WTC11 (cell line): ENCODE results near the gene CARHSP1. TPM values are rescaled to one million over a fixed set of nuclear protein-coding genes. Genes with fewer than 3 reads are reported as not detected.

Experiments used
- ATAC-seq: fragments of 200-7000 bp; cut with Tn5 transposase; 2 replicates; pipeline ENCODE4 v1.10.0; 2021; ENCODE audit warnings: mild to moderate bottlenecking, moderate library complexity
- CTCF ChIA-PET: fragments of 300-600 bp; sonication (Branson Sonifier 250); formaldehyde crosslinking; loops from one replicate; lab custom pipeline; 2021; ENCODE audit warnings: antibody characterized with exemption; lab: Charles Lee
- POLR2A ChIA-PET: fragments of 350-600 bp; sonication (Branson Sonifier 250); formaldehyde crosslinking; loops from one replicate; lab custom pipeline; 2021; ENCODE audit warnings: antibody characterized with exemption; lab: Charles Lee
- DNase-seq: peaks from one replicate; pipeline ENCODE4 v3.0.0; 2021; ENCODE audit warnings: low spot score
- H3K27ac Mint-ChIP-seq: 2 replicates; pipeline ENCODE4 v1.8.0; 2021; ENCODE audit warnings: mixed read lengths
- H3K27me3 Mint-ChIP-seq: 2 replicates; pipeline ENCODE4 v1.8.0; 2021; ENCODE audit warnings: low read depth, mild to moderate bottlenecking, moderate library complexity, mixed read lengths
- H3K36me3 Mint-ChIP-seq: 2 replicates; pipeline ENCODE4 v1.8.0; 2021; ENCODE audit warnings: mixed read lengths
- H3K4me1 Mint-ChIP-seq: 2 replicates; pipeline ENCODE4 v1.8.0; 2022; ENCODE audit warnings: mixed read lengths
- H3K4me3 Mint-ChIP-seq: 2 replicates; pipeline ENCODE4 v1.8.0; 2021; ENCODE audit warnings: mild to moderate bottlenecking, moderate library complexity, mixed read lengths
- H3K9me3 Mint-ChIP-seq: 2 replicates; pipeline ENCODE4 v1.8.0; 2021; ENCODE audit warnings: mixed read lengths
- CBFB ChIP-seq: sonication (generic); formaldehyde crosslinking; IDR thresholded peaks from 2 replicates; pipeline ENCODE4 v1.8.1; 2022; ENCODE audit warnings: mild to moderate bottlenecking, low read depth, missing genetic modification reagents
- IRF2 ChIP-seq: sonication (generic); formaldehyde crosslinking; IDR thresholded peaks from 2 replicates; pipeline ENCODE4 v1.8.0; 2022; ENCODE audit warnings: low read depth, missing genetic modification reagents, borderline replicate concordance
- OVOL2 ChIP-seq: fragments of 250-450 bp; sonication (Bioruptor Pico); IDR thresholded peaks from 2 replicates; pipeline ENCODE4 v1.9.0; 2021; ENCODE audit warnings: mild to moderate bottlenecking, borderline replicate concordance
- SMAD3 ChIP-seq: sonication (generic); formaldehyde crosslinking; IDR thresholded peaks from 2 replicates; pipeline ENCODE4 v1.8.0; 2022; ENCODE audit warnings: missing genetic modification reagents, mild to moderate bottlenecking, borderline replicate concordance
- total RNA-seq: library from RNA; stranded (reverse); gene quantifications from 3 replicates; pipeline ENCODE4 v1.2.3, GENCODE V29; 2021
- TF ChIP-seq, protein P1 (sequence below): sonication (generic); formaldehyde crosslinking; IDR thresholded peaks from 2 replicates; pipeline ENCODE4 v1.8.0; 2022; ENCODE audit warnings: missing genetic modification reagents
- TF ChIP-seq, protein P2 (sequence below): fragments of 250-450 bp; sonication (Bioruptor Pico); conservative IDR thresholded peaks from 2 replicates; pipeline ENCODE4 v1.9.0; 2021; ENCODE audit warnings: mild to moderate bottlenecking
- TF ChIP-seq, protein P3 (sequence below): sonication (generic); formaldehyde crosslinking; IDR thresholded peaks from 2 replicates; pipeline ENCODE4 v1.8.0; 2022; ENCODE audit warnings: mild to moderate bottlenecking, missing genetic modification reagents
- TF ChIP-seq, protein P4 (sequence below): sonication (generic); formaldehyde crosslinking; IDR thresholded peaks from 2 replicates; pipeline ENCODE4 v1.8.0; 2022; ENCODE audit warnings: mild to moderate bottlenecking, missing genetic modification reagents
- TF ChIP-seq, protein P5 (sequence below): fragments of 250-450 bp; sonication (Bioruptor Pico); IDR thresholded peaks from 2 replicates; pipeline ENCODE4 v2.1.2; 2022; ENCODE audit warnings: mild to moderate bottlenecking, moderate library complexity
- TF ChIP-seq, protein P6 (sequence below): sonication (generic); formaldehyde crosslinking; IDR thresholded peaks from 2 replicates; pipeline ENCODE4 v1.8.0; 2023; ENCODE audit warnings: missing genetic modification reagents, mild to moderate bottlenecking, borderline replicate concordance

The CARHSP1 gene
- total RNA-seq, 1 experiment from 2014 or later = 261 TPM

DNA sequence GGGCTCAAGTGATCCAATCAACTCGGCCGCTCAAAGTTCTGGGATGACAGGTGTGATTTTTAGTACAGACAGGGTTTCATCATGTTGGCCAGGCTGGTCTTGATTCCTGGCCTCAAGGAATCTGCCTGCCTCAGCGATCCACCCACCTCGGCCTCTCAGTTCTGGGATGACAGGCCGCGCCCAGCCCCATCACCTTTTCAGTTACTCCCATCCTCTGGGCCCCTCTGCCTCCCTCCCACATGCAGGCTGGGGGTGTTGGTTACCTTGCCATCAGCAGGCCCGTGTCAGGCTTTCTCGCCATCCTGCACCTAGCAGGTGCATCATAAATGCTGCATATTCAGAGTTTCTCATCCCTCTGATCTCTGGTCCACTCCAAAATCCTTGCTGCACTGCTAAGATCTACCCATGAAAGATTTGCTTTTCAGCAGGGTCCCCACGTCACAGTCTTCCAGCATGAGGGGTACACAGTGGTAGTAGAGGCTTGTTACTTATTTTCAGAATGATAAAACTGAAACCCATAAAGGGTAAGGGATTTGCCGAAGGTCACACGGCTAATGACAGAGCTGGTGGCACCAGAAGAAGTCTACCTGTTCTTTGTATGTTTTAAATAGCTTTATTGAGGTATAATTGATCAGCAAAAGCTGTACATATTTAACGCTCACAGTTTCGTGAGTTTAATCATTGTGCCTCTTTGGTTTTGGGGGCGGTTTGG is 54.6 kb downstream of the CARHSP1 start (continued):
- TF ChIP-seq, protein P1, sequence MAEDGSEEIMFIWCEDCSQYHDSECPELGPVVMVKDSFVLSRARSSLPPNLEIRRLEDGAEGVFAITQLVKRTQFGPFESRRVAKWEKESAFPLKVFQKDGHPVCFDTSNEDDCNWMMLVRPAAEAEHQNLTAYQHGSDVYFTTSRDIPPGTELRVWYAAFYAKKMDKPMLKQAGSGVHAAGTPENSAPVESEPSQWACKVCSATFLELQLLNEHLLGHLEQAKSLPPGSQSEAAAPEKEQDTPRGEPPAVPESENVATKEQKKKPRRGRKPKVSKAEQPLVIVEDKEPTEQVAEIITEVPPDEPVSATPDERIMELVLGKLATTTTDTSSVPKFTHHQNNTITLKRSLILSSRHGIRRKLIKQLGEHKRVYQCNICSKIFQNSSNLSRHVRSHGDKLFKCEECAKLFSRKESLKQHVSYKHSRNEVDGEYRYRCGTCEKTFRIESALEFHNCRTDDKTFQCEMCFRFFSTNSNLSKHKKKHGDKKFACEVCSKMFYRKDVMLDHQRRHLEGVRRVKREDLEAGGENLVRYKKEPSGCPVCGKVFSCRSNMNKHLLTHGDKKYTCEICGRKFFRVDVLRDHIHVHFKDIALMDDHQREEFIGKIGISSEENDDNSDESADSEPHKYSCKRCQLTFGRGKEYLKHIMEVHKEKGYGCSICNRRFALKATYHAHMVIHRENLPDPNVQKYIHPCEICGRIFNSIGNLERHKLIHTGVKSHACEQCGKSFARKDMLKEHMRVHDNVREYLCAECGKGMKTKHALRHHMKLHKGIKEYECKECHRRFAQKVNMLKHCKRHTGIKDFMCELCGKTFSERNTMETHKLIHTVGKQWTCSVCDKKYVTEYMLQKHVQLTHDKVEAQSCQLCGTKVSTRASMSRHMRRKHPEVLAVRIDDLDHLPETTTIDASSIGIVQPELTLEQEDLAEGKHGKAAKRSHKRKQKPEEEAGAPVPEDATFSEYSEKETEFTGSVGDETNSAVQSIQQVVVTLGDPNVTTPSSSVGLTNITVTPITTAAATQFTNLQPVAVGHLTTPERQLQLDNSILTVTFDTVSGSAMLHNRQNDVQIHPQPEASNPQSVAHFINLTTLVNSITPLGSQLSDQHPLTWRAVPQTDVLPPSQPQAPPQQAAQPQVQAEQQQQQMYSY (CRISPR knock-in tag) = no peak
- TF ChIP-seq OVOL2 (no peak), CBFB (CRISPR knock-in tag) (no peak)

DNA sequence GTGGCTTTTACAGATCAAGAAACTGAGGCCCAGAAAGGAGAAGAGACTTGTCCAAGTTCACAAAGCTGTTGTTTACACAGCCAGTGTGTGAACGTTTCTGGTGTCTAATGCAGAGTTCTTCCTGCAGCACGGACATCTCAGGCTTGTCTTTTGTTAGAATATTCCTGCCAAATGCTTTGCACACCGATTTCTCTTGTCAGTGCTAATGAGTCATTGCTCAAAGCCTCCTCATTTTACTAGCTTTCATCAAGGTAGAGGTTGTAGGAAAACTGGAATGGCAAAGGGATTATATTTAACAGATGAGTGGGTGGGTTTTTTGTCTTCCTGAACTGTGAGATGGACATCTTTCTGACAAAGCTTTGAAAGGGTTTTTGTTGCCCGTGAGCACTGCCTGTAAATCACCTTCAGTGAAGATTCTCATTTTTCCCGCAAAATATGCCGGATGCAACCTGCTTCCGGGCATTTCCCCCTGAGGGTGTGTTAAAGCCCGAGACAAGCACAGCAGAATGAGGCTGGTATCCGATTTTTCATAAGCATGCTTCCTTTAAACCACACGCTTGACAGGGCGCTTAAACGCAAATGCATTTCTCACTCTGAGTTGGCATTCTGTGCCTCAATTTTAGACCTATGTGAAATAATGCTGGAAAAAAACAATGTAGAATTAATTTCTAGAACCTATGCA is 56.5 kb downstream of the CARHSP1 start:
- peaks cover 76% of the 10 kb centered on the region for H3K36me3 Mint-ChIP-seq

More for the DNA sequence above, 56.5 kb downstream of the CARHSP1 start:
- DNase-seq (no peak), ATAC-seq (no peak)
- POLR2A ChIA-PET = no interaction called here
- CTCF ChIA-PET = no interaction called here
- Mint-ChIP-seq H3K4me3 (no peak overlapping the region), H3K9me3 (no peaks in the 10 kb centered on the region), H3K4me1 (no peaks in the 10 kb centered on the region), H3K27ac (no peak overlapping the region), H3K27me3 (no peaks in the 10 kb centered on the region)
- TF ChIP-seq, protein P2, sequence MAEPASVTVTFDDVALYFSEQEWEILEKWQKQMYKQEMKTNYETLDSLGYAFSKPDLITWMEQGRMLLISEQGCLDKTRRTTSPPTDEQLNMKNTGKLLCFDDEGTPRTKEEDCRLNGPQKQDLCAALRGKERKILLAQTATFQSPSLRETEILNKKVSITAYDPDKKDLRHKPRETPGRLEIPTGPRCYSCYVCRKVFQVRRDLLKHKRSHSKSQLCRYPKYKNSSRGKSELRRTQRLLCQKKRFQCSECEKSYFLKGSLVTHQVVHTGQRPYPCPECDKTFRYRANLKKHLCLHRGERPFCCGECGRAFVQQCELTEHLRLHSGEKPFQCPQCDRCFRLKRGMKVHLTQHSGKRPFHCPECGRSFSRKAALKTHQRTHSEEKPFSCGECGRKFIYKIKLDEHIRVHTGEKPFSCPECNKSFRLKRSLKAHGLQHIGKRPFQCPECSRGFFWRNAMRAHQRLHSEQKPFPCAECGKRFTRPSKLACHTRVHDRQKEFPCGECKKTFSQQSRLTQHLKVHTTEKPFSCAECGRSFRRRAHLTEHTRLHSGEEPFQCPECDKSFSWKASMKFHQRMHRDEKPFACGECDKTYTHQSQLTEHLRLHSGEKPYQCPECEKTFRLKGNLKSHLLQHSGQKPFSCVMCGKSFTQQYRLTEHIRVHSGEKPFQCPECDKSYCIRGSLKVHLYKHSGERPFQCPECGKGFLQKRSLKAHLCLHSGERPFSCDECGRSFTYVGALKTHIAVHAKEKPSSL (CRISPR knock-in tag) = no peak
- TF ChIP-seq, protein P3, sequence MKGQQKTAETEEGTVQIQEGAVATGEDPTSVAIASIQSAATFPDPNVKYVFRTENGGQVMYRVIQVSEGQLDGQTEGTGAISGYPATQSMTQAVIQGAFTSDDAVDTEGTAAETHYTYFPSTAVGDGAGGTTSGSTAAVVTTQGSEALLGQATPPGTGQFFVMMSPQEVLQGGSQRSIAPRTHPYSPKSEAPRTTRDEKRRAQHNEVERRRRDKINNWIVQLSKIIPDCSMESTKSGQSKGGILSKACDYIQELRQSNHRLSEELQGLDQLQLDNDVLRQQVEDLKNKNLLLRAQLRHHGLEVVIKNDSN (CRISPR knock-in tag) = no peak
- TF ChIP-seq, protein P4, sequence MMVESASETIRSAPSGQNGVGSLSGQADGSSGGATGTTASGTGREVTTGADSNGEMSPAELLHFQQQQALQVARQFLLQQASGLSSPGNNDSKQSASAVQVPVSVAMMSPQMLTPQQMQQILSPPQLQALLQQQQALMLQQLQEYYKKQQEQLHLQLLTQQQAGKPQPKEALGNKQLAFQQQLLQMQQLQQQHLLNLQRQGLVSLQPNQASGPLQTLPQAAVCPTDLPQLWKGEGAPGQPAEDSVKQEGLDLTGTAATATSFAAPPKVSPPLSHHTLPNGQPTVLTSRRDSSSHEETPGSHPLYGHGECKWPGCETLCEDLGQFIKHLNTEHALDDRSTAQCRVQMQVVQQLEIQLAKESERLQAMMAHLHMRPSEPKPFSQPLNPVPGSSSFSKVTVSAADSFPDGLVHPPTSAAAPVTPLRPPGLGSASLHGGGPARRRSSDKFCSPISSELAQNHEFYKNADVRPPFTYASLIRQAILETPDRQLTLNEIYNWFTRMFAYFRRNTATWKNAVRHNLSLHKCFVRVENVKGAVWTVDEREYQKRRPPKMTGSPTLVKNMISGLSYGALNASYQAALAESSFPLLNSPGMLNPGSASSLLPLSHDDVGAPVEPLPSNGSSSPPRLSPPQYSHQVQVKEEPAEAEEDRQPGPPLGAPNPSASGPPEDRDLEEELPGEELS = no peak
- TF ChIP-seq, protein P5, sequence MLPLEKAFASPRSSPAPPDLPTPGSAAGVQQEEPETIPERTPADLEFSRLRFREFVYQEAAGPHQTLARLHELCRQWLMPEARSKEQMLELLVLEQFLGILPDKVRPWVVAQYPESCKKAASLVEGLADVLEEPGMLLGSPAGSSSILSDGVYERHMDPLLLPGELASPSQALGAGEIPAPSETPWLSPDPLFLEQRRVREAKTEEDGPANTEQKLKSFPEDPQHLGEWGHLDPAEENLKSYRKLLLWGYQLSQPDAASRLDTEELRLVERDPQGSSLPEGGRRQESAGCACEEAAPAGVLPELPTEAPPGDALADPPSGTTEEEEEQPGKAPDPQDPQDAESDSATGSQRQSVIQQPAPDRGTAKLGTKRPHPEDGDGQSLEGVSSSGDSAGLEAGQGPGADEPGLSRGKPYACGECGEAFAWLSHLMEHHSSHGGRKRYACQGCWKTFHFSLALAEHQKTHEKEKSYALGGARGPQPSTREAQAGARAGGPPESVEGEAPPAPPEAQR (CRISPR knock-in tag) = no peak
- TF ChIP-seq, protein P6, sequence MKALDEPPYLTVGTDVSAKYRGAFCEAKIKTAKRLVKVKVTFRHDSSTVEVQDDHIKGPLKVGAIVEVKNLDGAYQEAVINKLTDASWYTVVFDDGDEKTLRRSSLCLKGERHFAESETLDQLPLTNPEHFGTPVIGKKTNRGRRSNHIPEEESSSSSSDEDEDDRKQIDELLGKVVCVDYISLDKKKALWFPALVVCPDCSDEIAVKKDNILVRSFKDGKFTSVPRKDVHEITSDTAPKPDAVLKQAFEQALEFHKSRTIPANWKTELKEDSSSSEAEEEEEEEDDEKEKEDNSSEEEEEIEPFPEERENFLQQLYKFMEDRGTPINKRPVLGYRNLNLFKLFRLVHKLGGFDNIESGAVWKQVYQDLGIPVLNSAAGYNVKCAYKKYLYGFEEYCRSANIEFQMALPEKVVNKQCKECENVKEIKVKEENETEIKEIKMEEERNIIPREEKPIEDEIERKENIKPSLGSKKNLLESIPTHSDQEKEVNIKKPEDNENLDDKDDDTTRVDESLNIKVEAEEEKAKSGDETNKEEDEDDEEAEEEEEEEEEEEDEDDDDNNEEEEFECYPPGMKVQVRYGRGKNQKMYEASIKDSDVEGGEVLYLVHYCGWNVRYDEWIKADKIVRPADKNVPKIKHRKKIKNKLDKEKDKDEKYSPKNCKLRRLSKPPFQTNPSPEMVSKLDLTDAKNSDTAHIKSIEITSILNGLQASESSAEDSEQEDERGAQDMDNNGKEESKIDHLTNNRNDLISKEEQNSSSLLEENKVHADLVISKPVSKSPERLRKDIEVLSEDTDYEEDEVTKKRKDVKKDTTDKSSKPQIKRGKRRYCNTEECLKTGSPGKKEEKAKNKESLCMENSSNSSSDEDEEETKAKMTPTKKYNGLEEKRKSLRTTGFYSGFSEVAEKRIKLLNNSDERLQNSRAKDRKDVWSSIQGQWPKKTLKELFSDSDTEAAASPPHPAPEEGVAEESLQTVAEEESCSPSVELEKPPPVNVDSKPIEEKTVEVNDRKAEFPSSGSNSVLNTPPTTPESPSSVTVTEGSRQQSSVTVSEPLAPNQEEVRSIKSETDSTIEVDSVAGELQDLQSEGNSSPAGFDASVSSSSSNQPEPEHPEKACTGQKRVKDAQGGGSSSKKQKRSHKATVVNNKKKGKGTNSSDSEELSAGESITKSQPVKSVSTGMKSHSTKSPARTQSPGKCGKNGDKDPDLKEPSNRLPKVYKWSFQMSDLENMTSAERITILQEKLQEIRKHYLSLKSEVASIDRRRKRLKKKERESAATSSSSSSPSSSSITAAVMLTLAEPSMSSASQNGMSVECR (CRISPR knock-in tag) = no peak
- TF ChIP-seq SMAD3 (CRISPR knock-in tag) (no peak), IRF2 (CRISPR knock-in tag) (no peak)
